Measurements from ENCODE around the gene ART1.

DNA sequence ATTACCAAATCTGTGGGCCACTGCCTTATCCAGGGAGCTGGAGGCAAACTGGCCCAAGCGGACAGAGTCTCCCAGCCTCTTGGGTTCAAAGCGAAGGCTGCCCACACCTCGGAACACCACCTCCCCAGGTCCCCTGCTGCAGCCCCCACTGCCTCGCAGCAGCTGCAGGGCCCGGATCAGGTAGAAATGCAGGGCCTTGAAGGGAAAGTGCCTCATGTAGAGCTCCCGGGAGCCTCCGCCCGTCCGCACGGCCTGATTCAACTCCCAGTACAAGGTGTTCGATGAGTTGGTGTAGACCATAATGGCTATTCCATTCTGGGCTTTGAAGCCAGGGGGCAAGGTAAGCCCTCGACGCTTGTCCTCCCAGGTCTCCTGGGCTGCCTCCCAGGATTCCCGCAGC, 5.1 kb upstream of the ART1 start:
- TF ChIP-seq, protein P1, sequence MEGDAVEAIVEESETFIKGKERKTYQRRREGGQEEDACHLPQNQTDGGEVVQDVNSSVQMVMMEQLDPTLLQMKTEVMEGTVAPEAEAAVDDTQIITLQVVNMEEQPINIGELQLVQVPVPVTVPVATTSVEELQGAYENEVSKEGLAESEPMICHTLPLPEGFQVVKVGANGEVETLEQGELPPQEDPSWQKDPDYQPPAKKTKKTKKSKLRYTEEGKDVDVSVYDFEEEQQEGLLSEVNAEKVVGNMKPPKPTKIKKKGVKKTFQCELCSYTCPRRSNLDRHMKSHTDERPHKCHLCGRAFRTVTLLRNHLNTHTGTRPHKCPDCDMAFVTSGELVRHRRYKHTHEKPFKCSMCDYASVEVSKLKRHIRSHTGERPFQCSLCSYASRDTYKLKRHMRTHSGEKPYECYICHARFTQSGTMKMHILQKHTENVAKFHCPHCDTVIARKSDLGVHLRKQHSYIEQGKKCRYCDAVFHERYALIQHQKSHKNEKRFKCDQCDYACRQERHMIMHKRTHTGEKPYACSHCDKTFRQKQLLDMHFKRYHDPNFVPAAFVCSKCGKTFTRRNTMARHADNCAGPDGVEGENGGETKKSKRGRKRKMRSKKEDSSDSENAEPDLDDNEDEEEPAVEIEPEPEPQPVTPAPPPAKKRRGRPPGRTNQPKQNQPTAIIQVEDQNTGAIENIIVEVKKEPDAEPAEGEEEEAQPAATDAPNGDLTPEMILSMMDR (IDR thresholded peaks at IDR 0.05) = no peak
- no peak for TF ChIP-seq POLR2A (IDR thresholded peaks at IDR 0.05)
